NCI-H774 (cell line): ENCODE measurements around the gene ATP6V1F.

Experiments
- DNase-seq: peaks from one replicate; lab custom pipeline; 2025; lab: John Stamatoyannopoulos, UW

ATP6V1F gene

GRCh38 chr7:128849156-128849515 lies 13.5 kb upstream of the ATP6V1F start:
- no peak for DNase-seq

DNA sequence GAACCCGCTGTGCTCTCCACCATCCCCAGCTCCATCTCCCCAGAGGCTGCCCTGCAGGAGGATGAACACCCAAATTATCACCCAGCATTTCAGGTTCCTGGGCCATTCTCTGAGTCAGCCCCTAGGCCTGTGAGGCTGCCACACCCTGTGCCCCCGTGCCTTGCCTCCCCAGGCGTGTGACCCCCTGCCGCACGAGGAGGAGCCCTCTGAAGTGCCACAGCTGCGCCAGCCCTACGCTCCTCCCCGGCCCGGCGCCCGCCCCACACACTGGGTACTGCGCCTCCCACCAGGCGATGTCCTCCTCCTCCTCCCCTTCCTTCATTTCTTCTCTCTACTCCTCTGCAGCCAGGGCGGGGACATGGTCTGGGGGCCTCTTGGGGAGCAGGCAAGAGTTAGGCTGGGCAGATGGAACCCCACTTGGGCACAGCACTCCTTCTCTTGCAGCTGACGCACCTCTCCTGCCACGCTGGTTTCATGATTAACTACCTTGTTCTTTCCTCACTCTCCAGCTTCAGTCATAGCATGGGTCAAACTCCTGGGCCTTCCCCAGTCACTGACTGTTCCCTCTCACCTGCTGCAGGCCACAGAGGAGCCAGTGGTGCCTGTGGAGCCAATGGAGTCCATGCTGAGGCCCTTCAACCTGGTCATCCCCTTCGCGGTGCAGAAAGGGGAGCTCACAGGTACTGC lies 12.7 kb upstream of the ATP6V1F start:
- DNase-seq: no peak

GRCh38 chr7:128852537-128853254 lies 10.0 kb upstream of the ATP6V1F start:
- no peak for DNase-seq

- no peak for DNase-seq
These were observed 8.9 kb upstream of the ATP6V1F start for GRCh38 chr7:128853799-128854198.

GRCh38 chr7:128854396-128854795 lies 8.3 kb upstream of the ATP6V1F start:
- DNase-seq: no peak

GRCh38 chr7:128855559-128855958 lies 7.1 kb upstream of the ATP6V1F start:
- DNase-seq: no peak

DNA sequence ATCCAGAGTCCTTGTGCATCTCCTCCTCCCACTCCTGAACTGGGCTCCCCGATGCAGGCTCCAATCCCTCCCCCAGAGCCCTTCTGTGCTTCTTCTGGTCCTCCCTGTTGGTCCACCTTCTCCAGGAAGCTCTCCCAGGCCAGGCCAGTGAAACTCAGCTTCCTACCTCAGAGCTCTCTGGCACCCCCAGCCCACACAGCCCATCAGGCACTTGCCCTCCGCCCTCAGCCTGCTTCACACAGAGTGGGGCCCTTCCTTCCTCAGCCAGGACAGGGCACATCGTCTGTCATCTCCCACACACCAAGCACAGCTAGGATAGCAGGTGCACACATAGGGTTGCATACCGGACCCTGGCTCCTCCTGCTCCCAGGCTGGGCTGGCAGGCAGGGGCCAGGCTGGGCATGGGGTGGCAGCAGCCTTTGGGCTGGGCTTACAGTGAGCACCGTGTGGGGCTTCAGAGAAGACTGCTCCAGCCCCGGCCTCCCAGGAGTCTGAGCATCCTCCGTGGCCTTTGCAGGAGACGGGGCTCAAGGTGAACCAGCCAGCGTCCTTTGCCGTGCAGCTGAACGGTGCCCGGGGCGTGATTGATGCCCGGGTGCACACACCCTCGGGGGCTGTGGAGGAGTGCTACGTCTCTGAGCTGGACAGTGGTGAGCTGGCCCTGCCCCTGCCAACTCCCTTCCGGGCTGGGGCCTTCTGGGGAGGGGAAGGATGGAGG lies 6.5 kb upstream of the ATP6V1F start:
- no peak for DNase-seq

DNA sequence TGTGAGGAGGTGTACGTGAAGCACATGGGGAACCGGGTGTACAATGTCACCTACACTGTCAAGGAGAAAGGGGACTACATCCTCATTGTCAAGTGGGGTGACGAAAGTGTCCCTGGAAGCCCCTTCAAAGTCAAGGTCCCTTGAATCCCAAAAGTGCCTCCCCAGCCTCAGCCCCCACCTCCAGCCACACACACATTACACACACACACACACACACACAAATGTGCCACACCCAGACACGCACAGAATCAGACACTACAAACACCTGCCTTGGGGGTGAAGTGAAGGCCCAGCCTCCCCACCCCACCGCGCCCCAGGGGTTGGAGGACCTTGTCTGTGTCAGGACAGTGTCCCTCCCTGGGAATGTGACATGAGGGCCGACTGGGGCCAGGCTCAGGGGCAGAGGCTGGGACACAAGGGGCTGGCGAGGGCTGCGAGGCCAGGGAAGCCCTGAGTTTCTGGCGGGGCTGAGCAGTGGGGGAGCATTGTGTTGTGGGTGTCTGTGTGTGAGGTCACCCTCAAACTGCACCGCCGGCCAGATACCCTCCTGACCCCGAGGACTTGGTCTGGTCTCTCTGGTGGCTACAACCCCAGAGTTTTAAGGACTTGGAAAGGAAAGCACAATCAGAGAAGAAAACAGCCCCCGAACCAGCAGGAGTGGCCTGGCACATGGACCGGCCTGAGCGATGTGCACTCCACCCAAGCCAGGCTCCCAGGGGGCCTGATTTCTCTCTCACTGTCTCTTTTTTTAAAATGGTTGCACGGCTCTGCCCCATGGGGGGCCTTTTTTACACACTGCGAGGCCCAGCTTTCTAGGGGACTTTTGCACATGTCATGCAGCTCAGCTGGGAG lies 4.0 kb upstream of the ATP6V1F start:
- DNase-seq: no peak

- DNase-seq: no peak
These were observed 3.2 kb upstream of the ATP6V1F start for GRCh38 chr7:128859232-128860157.

DNA sequence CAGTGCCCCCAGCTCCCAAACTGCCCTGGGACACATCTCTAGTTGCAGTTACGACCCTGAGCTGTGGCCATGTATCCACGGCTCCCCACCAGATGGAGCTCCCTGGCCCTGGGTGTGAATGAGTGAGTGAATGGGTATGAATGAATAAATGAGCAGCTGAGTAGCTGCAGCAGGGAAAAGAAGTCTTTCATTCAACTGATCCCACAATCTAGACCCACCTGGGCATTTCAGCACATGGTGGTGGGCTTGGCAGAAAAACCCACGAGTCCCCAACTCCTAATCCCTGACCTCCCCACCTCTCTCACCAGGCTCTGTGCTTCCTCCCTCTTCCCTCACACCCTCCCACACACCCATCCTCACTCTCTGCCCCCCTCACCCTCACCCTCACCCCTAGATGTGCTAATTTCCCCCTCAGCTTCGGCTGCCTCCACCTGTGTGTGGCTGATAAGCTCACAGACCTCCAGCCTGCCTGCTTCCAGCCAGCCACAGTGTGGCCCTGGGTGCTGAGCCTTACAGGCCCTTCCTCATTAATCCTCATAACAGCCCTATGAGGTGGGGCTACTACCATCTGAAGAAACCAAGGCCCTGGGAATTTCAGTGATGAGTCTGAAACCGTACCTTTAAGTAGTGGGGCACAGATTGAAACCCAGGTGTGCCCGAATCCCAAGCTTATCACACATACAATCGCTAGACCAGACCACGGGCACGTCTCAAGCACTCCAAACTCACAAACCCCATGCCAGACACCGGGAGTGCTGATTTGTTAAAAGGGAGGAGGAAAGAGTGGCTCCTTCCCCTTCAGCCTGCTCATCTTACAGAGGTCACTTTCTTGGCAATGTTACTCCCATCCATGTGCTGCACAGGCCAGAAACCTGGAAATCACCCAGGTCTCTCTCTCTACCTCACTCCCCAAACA lies 2.2 kb upstream of the ATP6V1F start:
- no peak for DNase-seq

GRCh38 chr7:128861957-128862570 lies 592 bp upstream of the ATP6V1F start:
- no peak for DNase-seq

DNA sequence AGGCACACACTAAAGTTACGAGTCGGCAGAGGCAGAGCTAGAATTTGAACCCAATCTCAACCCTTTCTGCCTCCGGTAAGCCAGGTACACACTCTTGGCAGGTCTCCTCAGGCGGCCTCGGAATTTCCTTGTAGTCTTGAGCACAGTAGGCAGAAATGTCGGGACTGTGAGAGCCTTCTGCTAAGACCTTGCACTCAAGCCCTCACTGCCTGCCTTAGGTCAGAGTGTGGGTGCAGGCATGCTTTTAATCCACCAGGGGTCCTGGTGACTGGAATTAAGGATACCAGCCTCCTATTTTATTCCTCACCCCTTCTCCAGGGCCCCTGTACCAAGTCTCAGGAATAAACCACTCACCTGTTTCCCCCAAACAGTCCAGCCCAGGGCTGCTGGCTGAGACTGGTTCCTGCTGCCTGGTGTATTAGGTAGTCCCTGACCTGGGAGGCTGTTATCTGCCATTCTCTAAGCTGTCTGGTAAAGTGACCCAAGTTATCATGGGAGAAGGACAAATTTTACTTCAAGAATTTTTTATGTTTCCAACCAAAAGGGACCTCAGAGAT lies 855 bp downstream of the ATP6V1F start:
- DNase-seq: no peak

- DNase-seq: no peak
These were observed 2.6 kb downstream of the ATP6V1F start for GRCh38 chr7:128865303-128865702.

- DNase-seq: no peak
These were observed 3.6 kb downstream of the ATP6V1F start for GRCh38 chr7:128865996-128866877.

DNA sequence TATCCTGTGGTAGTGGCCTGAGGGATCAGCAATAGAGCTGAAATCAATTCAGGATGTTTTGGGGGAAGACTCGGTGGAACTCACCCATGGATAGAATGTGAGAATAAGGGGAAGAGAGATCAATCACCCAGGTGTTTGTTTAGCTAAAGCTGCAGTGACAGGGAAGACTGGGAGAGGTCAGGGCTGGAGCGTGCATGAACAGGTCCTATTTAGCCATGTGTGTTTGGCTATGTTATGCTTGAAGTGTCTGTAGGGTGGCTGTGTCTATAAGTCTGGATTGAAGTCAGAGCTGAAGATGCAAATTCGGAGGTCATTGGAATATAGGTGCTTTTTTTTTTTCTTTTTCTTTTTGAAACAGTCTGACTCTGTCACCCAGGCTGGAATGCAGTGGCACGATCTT lies 4.6 kb downstream of the ATP6V1F start:
- DNase-seq: no peak

- DNase-seq: peak; percentile 5
These were observed 5.4 kb downstream of the ATP6V1F start for GRCh38 chr7:128867842-128868623.

- DNase-seq: no peak
These were observed 6.0 kb downstream of the ATP6V1F start for GRCh38 chr7:128868624-128869137.
